H1 (cell line): ENCODE measurements around the gene CD4. TPM values are rescaled to one million over a fixed set of nuclear protein-coding genes. Genes with fewer than 3 reads are reported as not detected.

Experiments
- ATF2 ChIP-seq: IDR thresholded peaks from 2 replicates; pipeline ENCODE4 v1.6.1; 2012; ENCODE audit warnings: low read length, inconsistent platforms
- BRCA1 ChIP-seq: IDR thresholded peaks from 2 replicates; pipeline ENCODE4 v1.6.1; 2012; ENCODE audit warnings: low read depth, low read length, improper control_type of control experiment
- CHD2 ChIP-seq: IDR thresholded peaks from 2 replicates; pipeline ENCODE4 v1.6.1; 2012; ENCODE audit warnings: low read length, improper control_type of control experiment
- CHD7 ChIP-seq: fragments of 300-600 bp; sonication (generic); IDR thresholded peaks from 2 replicates; pipeline ENCODE4 v1.7.1; 2012; ENCODE audit warnings: low read length, moderate library complexity, mild to moderate bottlenecking, inconsistent platforms; ENCODE audit not compliant: insufficient replicate concordance
- EGR1 ChIP-seq: IDR thresholded peaks from 2 replicates; pipeline ENCODE4 v1.6.1; 2011; ENCODE audit warnings: low read depth, low read length, borderline replicate concordance
- KDM4A ChIP-seq: IDR thresholded peaks from one replicate; pipeline ENCODE4 v1.7.1; 2012; ENCODE audit warnings: low read depth, mild to moderate bottlenecking, moderate library complexity, low read length, inconsistent platforms; ENCODE audit not compliant: severe bottlenecking
- RAD21 ChIP-seq, 2 experiments: IDR thresholded peaks in 1 of 2; conservative IDR thresholded peaks in 1 of 2; 2 replicates each; pipeline ENCODE4 v1.6.1; 2011; ENCODE audit warnings: low read depth in 2 of 2, low read length in 2 of 2, improper control_type of control experiment in 1 of 2, inconsistent platforms in 1 of 2, mild to moderate bottlenecking in 1 of 2, moderate library complexity in 1 of 2
- SIN3A ChIP-seq, 2 experiments: IDR thresholded peaks in 1 of 2; conservative IDR thresholded peaks in 1 of 2; 2 replicates each; pipeline ENCODE4 v1.6.1; 2011 to 2012; ENCODE audit warnings: low read length in 2 of 2, improper control_type of control experiment in 1 of 2, low read depth in 1 of 2, mild to moderate bottlenecking in 1 of 2
- polyA plus RNA-seq, 7 experiments: library from polyadenylated mRNA; depleted of rRNA in 3 of 7; stranded (reverse) in 5 of 7; unstranded in 2 of 7; fragments of >200 nt in 5 of 7; fragments of 200-250 nt in 2 of 7; gene quantifications; 1 replicate in 5 of 7; 2 replicates in 1 of 7; 4 replicates in 1 of 7; pipeline versions ENCODE4 v1.2.1 to v1.2.3, GENCODE V29; 2011 to 2013; ENCODE audit warnings: missing spikeins in 2 of 7, mixed read lengths in 2 of 7
- total RNA-seq: library from RNA; stranded (reverse); fragmentation: NEBNext Ultra II Directional; extraction: Animal tissue kit (Norgen Biotek cat#: 25700); gene quantifications from 2 replicates; pipeline ENCODE4 v1.2.1, GENCODE V29; 2021

The CD4 gene
- total and polyA plus RNA-seq, 2 of the 8 experiments (the other 6 are each of a cell fraction or from before 2014, with no cell fraction given) = 3.4 to 5.1 TPM

- TF ChIP-seq CHD7 (no peak), CHD2 (no peak), RAD21 (IDR thresholded peaks at IDR 0.05 in 1 of 2, conservative IDR thresholded peaks at IDR 0.05 in 1 of 2; ENCODE audit: low read depth in 2 of 2, low read length in 2 of 2) (no peak), EGR1 (no peak), KDM4A (no peak), SIN3A (conservative IDR thresholded peaks at IDR 0.05 in 1 of 2, IDR thresholded peaks at IDR 0.05 in 1 of 2; ENCODE audit: low read depth in 1 of 2, low read length in 2 of 2) (no peak), BRCA1 (no peak), ATF2 (no peak)
Measured at GRCh38 chr12:6782119-6782518, 7.2 kb upstream of the CD4 start (continued).
